Measurements from ENCODE around the gene CYLD. TPM values are rescaled to one million over a fixed set of nuclear protein-coding genes. Genes with fewer than 3 reads are reported as not detected.

Gene CYLD
- total and polyA plus RNA-seq, 2 donors (not counting 3 experiments of a cell fraction or from before 2014, with no cell fraction given), result 7.4 to 21.5 TPM

- BruUV-seq (replicated peaks), result no TSS peak
- POLR2A ChIA-PET, result no interaction called here
- Histone ChIP-seq H3K79me2 (ENCODE audit: control insufficient read depth, insufficient read depth, low read length) (no peaks in the 10 kb centered on the region), H2AFZ (ENCODE audit: low read depth, low read length) (no peak overlapping the region), H3K27ac (ENCODE audit: insufficient read depth, low read depth, low read length) (no peak overlapping the region), H3K27me3 (ENCODE audit: control insufficient read depth in 2 of 2, insufficient read depth in 2 of 2, low read length in 2 of 2) (peaks cover 0 to 3% of the 10 kb centered on the region in 2 experiments), H3K36me3 (ENCODE audit: control insufficient read depth in 2 of 2, extremely low read depth in 1 of 2, insufficient read depth in 2 of 2, low read length in 2 of 2) (no peaks in the 10 kb centered on the region), H3K4me3 (replicated peaks in 1 of 3; ENCODE audit: insufficient read depth in 1 of 3, low read depth in 1 of 3, low read length in 3 of 3) (no peak overlapping the region), H3K4me2 (ENCODE audit: insufficient read depth, low read length) (no peak overlapping the region), H4K20me1 (replicated peaks; ENCODE audit: control insufficient read depth, extremely low read depth, insufficient read depth, low read length) (no peaks in the 10 kb centered on the region), H3K9me1 (replicated peaks; ENCODE audit: control insufficient read depth, extremely low read depth, insufficient read depth, low read length) (no peaks in the 10 kb centered on the region), H3K4me1 (ENCODE audit: control insufficient read depth, extremely low read depth, insufficient read depth, low read length) (no peaks in the 10 kb centered on the region), H3K9me3 (replicated peaks; ENCODE audit: control insufficient read depth, insufficient read depth, low read length) (no peaks in the 10 kb centered on the region), H3K9ac (replicated peaks; ENCODE audit: extremely low read depth, insufficient read depth, low read length) (no peak overlapping the region)
- DNase-seq (ENCODE audit: low read depth, low spot score), result no peak
- FAIRE-seq, result no peak
- CTCF ChIA-PET, result no interaction called here
- dilution Hi-C loops (cut with MboI; ENCODE audit: extremely low pct_ligation_motif_present, low sequenced_read_pairs), result no loop called here
- intact Hi-C loops (cut with micrococcal nuclease), result no loop called here
- no peak for TF ChIP-seq EZH2 (IDR thresholded peaks at IDR 0.05; ENCODE audit: borderline replicate concordance, low read depth, low read length, severe bottlenecking)
- TF ChIP-seq FOS (IDR thresholded peaks at IDR 0.05; ENCODE audit: borderline replicate concordance, insufficient read depth, low read length), result no peak
- TF ChIP-seq CTCF (IDR thresholded peaks at IDR 0.05; ENCODE audit: extremely low read depth in 1 of 2, insufficient read depth in 1 of 2, low read depth in 1 of 2, low read length in 2 of 2), result no peak
- no peak for TF ChIP-seq POLR2AphosphoS5 (IDR thresholded peaks at IDR 0.05; ENCODE audit: insufficient read depth, low read depth, low read length)
- TF ChIP-seq, protein P1, sequence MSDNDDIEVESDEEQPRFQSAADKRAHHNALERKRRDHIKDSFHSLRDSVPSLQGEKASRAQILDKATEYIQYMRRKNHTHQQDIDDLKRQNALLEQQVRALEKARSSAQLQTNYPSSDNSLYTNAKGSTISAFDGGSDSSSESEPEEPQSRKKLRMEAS (IDR thresholded peaks at IDR 0.05; ENCODE audit: insufficient read depth, insufficient read length), result no peak
- TF ChIP-seq GATA2 (IDR thresholded peaks at IDR 0.05; ENCODE audit: insufficient read depth, insufficient read length, low read depth, low read length), result no peak
- TF ChIP-seq JUN (IDR thresholded peaks at IDR 0.05; ENCODE audit: borderline replicate concordance, insufficient read depth, insufficient read length, low read depth), result no peak
- TF ChIP-seq MYC (IDR thresholded peaks at IDR 0.05; ENCODE audit: low read depth, low read length), result no peak
- TF ChIP-seq POLR2A (IDR thresholded peaks at IDR 0.05; ENCODE audit: low read depth, low read length), result no peak
Measured at GRCh38 chr16:50839920-50840729, 98.2 kb downstream of the CYLD start.

Data from endothelial cell of umbilical vein (primary cell).